HepG2 (cell line): ENCODE measurements around the gene ERBB3. TPM values are rescaled to one million over a fixed set of nuclear protein-coding genes. Genes with fewer than 3 reads are reported as not detected.
A peak's percentile ranks its signal among the peaks of the same experiment; 100 is the strongest.

Experiments
- CREB1 ChIP-seq, 2 experiments: fragments of 450-650 bp in 1 of 2; IDR thresholded peaks; 2 replicates each; pipeline ENCODE4 v1.6.1; 2016 to 2017; ENCODE audit warnings: control low read depth in 1 of 2, mild to moderate bottlenecking in 1 of 2, missing compliant biosample characterization in 1 of 2, missing genetic modification characterization in 1 of 2
- HDAC1 ChIP-seq: sonication (generic); formaldehyde crosslinking; IDR thresholded peaks from 2 replicates; pipeline ENCODE4 v1.5.1; 2020; ENCODE audit warnings: mild to moderate bottlenecking, missing genetic modification reagents
- NFIB ChIP-seq: sonication (generic); formaldehyde crosslinking; IDR thresholded peaks from 2 replicates; pipeline ENCODE4 v1.9.0; 2021; ENCODE audit warnings: missing genetic modification reagents, mild to moderate bottlenecking, borderline replicate concordance
- SP4 ChIP-seq: sonication (generic); formaldehyde crosslinking; IDR thresholded peaks from 2 replicates; pipeline ENCODE4 v1.8.1; 2023; ENCODE audit warnings: mild to moderate bottlenecking, missing genetic modification reagents
- USF2 ChIP-seq, 2 experiments: sonication (generic) in 1 of 2; formaldehyde crosslinking in 1 of 2; IDR thresholded peaks; 2 replicates each; pipeline versions ENCODE4 v1.5.1 to v1.6.1; 2011 to 2020; ENCODE audit warnings: borderline replicate concordance in 1 of 2, low read depth in 1 of 2, low read length in 1 of 2, mild to moderate bottlenecking in 1 of 2, missing genetic modification reagents in 1 of 2, moderate library complexity in 1 of 2
- ZFP36L1 ChIP-seq: sonication (generic); formaldehyde crosslinking; IDR thresholded peaks from 2 replicates; pipeline ENCODE4 v1.8.0; 2022; ENCODE audit warnings: mild to moderate bottlenecking, missing genetic modification reagents, moderate library complexity
- ZFP37 ChIP-seq: sonication (generic); formaldehyde crosslinking; IDR thresholded peaks from 2 replicates; pipeline ENCODE4 v1.4.0; 2020; ENCODE audit warnings: missing genetic modification reagents, borderline replicate concordance
- ZNF547 ChIP-seq: sonication (generic); formaldehyde crosslinking; IDR thresholded peaks from 2 replicates; pipeline ENCODE4 v1.5.1; 2020; ENCODE audit warnings: mild to moderate bottlenecking, missing genetic modification reagents
- polyA plus RNA-seq, 8 experiments: library from polyadenylated mRNA; depleted of rRNA in 3 of 8; stranded (reverse) in 7 of 8; unstranded in 1 of 8; fragments of >200 nt; fragmentation: Illumina TruSeq in 4 of 8; extraction: Trizol in 4 of 8; gene quantifications; 2 replicates each; pipeline versions ENCODE4 v1.2.1 to v1.2.3, GENCODE V29; 2011 to 2016; ENCODE audit warnings: low read depth in 4 of 8, missing spikeins in 1 of 8, mixed read lengths in 1 of 8; ENCODE audit not compliant: insufficient read depth in 1 of 8
- total RNA-seq, 5 experiments: library from RNA; depleted of rRNA; stranded (reverse); fragments of >200 nt; fragmentation: Illumina TruSeq; extraction: Trizol; gene quantifications; 2 replicates each; pipeline ENCODE4 v1.2.3, GENCODE V29; 2016; ENCODE audit warnings: low read depth in 1 of 5
- TF ChIP-seq, protein P1 (sequence below), 2 experiments: IDR thresholded peaks; 2 replicates each; pipeline ENCODE4 v1.6.1; 2011 to 2012; ENCODE audit warnings: low read length in 2 of 2, borderline replicate concordance in 1 of 2, low read depth in 1 of 2, mild to moderate bottlenecking in 1 of 2, moderate library complexity in 1 of 2
- TF ChIP-seq, protein P2 (sequence below): sonication (generic); formaldehyde crosslinking; IDR thresholded peaks from 2 replicates; pipeline ENCODE4 v1.8.0; 2022; ENCODE audit warnings: missing genetic modification reagents, mild to moderate bottlenecking, moderate library complexity, borderline replicate concordance
- TF ChIP-seq, protein P3 (sequence below): sonication (generic); formaldehyde crosslinking; conservative IDR thresholded peaks from 2 replicates; pipeline ENCODE4 v1.4.0; 2020; ENCODE audit warnings: missing genetic modification reagents
- TF ChIP-seq, protein P4 (sequence below): IDR thresholded peaks from 2 replicates; pipeline ENCODE4 v1.4.0; 2020; ENCODE audit warnings: mild to moderate bottlenecking, missing genetic modification reagents

ERBB3 gene
- total and polyA plus RNA-seq, 2 of the 13 experiments (the other 11 are each of a cell fraction or from before 2014, with no cell fraction given) = 93.6 to 358 TPM

DNA sequence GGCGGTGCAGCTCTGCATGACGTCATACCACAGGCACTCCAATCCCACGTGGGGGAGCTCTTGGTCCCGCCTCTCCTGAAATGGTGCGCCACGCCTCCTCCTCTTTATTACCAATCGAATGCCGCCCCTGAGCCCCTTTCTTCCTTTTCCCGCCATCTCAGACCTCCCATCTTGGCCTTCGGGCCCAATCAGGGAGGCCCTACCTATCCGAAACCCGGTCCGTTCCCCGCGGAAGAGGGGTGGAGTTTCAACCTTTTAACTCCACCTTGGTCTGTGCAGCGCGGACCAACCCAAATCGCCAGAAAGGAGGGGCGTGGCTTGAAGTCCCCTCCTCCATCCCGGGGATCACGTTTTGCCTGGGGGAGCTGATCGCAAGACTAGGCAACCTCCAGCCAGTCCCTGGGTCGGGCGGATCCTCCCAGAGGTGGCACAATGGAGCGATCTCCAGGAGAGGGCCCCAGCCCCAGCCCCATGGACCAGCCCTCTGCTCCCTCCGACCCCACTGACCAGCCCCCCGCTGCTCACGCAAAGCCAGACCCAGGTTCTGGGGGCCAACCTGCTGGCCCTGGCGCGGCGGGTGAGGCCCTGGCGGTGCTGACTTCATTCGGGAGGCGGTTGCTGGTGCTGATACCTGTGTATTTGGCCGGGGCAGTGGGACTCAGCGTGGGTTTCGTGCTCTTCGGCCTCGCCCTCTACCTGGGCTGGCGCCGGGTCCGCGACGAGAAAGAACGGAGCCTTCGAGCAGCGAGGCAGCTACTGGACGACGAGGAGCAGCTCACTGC is 48.1 kb downstream of the ERBB3 start, which contains the start of gene ESYT1 (continued):
- TF ChIP-seq, protein P1, sequence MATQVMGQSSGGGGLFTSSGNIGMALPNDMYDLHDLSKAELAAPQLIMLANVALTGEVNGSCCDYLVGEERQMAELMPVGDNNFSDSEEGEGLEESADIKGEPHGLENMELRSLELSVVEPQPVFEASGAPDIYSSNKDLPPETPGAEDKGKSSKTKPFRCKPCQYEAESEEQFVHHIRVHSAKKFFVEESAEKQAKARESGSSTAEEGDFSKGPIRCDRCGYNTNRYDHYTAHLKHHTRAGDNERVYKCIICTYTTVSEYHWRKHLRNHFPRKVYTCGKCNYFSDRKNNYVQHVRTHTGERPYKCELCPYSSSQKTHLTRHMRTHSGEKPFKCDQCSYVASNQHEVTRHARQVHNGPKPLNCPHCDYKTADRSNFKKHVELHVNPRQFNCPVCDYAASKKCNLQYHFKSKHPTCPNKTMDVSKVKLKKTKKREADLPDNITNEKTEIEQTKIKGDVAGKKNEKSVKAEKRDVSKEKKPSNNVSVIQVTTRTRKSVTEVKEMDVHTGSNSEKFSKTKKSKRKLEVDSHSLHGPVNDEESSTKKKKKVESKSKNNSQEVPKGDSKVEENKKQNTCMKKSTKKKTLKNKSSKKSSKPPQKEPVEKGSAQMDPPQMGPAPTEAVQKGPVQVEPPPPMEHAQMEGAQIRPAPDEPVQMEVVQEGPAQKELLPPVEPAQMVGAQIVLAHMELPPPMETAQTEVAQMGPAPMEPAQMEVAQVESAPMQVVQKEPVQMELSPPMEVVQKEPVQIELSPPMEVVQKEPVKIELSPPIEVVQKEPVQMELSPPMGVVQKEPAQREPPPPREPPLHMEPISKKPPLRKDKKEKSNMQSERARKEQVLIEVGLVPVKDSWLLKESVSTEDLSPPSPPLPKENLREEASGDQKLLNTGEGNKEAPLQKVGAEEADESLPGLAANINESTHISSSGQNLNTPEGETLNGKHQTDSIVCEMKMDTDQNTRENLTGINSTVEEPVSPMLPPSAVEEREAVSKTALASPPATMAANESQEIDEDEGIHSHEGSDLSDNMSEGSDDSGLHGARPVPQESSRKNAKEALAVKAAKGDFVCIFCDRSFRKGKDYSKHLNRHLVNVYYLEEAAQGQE (IDR thresholded peaks at IDR 0.05; ENCODE audit: borderline replicate concordance in 1 of 2, low read depth in 1 of 2, low read length in 2 of 2) = 0 out of 4 replicates have a peak, but pooled peaks of 1 of the 2 experiments have one; percentile 24
- TF ChIP-seq ZNF547 (CRISPR knock-in tag) (peak; percentile 73; the same call in 1 of the 2 replicates), NFIB (CRISPR knock-in tag) (no peak), ZFP37 (no peak), ZFP36L1 (CRISPR knock-in tag) (peak; percentile 63), CREB1 (IDR thresholded peaks at IDR 0.05) (peak; percentile 99), CREB1 (CRISPR knock-in tag; IDR thresholded peaks at IDR 0.05) (peak; percentile 94), USF2 (IDR thresholded peaks at IDR 0.05; ENCODE audit: low read depth, low read length) (peak; percentile 51), USF2 (CRISPR knock-in tag; IDR thresholded peaks at IDR 0.05; ENCODE audit: borderline replicate concordance) (peak; percentile 72), SP4 (CRISPR knock-in tag) (peak; percentile 96), HDAC1 (CRISPR knock-in tag) (peak; percentile 88)
- TF ChIP-seq, protein P2, sequence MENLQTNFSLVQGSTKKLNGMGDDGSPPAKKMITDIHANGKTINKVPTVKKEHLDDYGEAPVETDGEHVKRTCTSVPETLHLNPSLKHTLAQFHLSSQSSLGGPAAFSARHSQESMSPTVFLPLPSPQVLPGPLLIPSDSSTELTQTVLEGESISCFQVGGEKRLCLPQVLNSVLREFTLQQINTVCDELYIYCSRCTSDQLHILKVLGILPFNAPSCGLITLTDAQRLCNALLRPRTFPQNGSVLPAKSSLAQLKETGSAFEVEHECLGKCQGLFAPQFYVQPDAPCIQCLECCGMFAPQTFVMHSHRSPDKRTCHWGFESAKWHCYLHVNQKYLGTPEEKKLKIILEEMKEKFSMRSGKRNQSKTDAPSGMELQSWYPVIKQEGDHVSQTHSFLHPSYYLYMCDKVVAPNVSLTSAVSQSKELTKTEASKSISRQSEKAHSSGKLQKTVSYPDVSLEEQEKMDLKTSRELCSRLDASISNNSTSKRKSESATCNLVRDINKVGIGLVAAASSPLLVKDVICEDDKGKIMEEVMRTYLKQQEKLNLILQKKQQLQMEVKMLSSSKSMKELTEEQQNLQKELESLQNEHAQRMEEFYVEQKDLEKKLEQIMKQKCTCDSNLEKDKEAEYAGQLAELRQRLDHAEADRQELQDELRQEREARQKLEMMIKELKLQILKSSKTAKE (CRISPR knock-in tag) = no peak
- TF ChIP-seq, protein P3, sequence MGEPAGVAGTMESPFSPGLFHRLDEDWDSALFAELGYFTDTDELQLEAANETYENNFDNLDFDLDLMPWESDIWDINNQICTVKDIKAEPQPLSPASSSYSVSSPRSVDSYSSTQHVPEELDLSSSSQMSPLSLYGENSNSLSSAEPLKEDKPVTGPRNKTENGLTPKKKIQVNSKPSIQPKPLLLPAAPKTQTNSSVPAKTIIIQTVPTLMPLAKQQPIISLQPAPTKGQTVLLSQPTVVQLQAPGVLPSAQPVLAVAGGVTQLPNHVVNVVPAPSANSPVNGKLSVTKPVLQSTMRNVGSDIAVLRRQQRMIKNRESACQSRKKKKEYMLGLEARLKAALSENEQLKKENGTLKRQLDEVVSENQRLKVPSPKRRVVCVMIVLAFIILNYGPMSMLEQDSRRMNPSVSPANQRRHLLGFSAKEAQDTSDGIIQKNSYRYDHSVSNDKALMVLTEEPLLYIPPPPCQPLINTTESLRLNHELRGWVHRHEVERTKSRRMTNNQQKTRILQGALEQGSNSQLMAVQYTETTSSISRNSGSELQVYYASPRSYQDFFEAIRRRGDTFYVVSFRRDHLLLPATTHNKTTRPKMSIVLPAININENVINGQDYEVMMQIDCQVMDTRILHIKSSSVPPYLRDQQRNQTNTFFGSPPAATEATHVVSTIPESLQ (CRISPR knock-in tag) = peak; percentile 27; the same call in 1 of the 2 replicates
- TF ChIP-seq, protein P4, sequence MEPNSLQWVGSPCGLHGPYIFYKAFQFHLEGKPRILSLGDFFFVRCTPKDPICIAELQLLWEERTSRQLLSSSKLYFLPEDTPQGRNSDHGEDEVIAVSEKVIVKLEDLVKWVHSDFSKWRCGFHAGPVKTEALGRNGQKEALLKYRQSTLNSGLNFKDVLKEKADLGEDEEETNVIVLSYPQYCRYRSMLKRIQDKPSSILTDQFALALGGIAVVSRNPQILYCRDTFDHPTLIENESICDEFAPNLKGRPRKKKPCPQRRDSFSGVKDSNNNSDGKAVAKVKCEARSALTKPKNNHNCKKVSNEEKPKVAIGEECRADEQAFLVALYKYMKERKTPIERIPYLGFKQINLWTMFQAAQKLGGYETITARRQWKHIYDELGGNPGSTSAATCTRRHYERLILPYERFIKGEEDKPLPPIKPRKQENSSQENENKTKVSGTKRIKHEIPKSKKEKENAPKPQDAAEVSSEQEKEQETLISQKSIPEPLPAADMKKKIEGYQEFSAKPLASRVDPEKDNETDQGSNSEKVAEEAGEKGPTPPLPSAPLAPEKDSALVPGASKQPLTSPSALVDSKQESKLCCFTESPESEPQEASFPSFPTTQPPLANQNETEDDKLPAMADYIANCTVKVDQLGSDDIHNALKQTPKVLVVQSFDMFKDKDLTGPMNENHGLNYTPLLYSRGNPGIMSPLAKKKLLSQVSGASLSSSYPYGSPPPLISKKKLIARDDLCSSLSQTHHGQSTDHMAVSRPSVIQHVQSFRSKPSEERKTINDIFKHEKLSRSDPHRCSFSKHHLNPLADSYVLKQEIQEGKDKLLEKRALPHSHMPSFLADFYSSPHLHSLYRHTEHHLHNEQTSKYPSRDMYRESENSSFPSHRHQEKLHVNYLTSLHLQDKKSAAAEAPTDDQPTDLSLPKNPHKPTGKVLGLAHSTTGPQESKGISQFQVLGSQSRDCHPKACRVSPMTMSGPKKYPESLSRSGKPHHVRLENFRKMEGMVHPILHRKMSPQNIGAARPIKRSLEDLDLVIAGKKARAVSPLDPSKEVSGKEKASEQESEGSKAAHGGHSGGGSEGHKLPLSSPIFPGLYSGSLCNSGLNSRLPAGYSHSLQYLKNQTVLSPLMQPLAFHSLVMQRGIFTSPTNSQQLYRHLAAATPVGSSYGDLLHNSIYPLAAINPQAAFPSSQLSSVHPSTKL (CRISPR knock-in tag) = peak; percentile 46; the same call in 1 of the 2 replicates
